Mesothelial cell of epicardium (in vitro differentiated cells): ENCODE data around the gene UGT2A2. TPM values are rescaled to one million over a fixed set of nuclear protein-coding genes. Genes with fewer than 3 reads are reported as not detected.
A peak's percentile ranks its signal among the peaks of the same experiment; 100 is the strongest.

Source experiments
- DNase-seq, 2 experiments: peaks; one replicate each; pipeline ENCODE4 v3.0.0; 2021; ENCODE audit warnings: low spot score in 2 of 2; ENCODE audit not compliant: unreplicated experiment in 2 of 2
- H3K27ac Mint-ChIP-seq: 2 replicates; pipeline ENCODE4 v1.8.0; 2021; ENCODE audit warnings: mixed read lengths
- H3K27me3 Mint-ChIP-seq: 2 replicates; pipeline ENCODE4 v1.8.0; 2021; ENCODE audit warnings: low read depth, mixed read lengths
- H3K36me3 Mint-ChIP-seq: 2 replicates; pipeline ENCODE4 v1.8.0; 2021; ENCODE audit warnings: mixed read lengths
- H3K4me1 Mint-ChIP-seq: 2 replicates; pipeline ENCODE4 v1.8.0; 2021; ENCODE audit warnings: mixed read lengths
- H3K4me3 Mint-ChIP-seq: 2 replicates; pipeline ENCODE4 v1.8.0; 2021; ENCODE audit warnings: mild to moderate bottlenecking, moderate library complexity, mixed read lengths
- H3K9me3 Mint-ChIP-seq: 2 replicates; pipeline ENCODE4 v1.8.0; 2021; ENCODE audit warnings: mixed read lengths
- total RNA-seq: library from RNA; stranded (reverse); gene quantifications from 3 replicates; pipeline ENCODE4 v1.2.1, GENCODE V29; 2021
- TF ChIP-seq, protein P1 (sequence below): fragments of 200-600 bp; sonication (generic); IDR thresholded peaks from one replicate; pipeline ENCODE4 v1.5.0; 2021; ENCODE audit warnings: antibody characterized with exemption; ENCODE audit not compliant: unreplicated experiment

Gene UGT2A2
- total RNA-seq, 1 donor from 2014 or later: not detected

DNA sequence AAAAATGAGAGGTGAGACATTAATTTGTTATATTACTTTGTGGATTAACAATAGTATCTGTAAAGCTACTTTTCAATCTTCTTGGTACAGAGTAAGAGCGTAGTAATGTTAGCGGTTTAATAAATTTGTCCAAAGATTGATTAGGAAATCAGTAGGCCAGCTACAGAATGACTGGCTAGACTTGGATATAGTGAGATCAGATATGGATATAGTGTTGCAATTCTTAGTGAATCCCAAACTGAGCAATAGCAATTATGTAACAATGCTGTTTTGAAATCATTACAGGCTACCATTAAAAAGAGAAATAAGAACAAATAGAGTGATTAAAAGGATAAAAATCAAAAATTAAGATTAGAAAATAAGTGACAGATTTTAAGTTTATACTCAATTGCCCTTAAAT lies 847 bp upstream of the UGT2A2 start:
- TF ChIP-seq, protein P1, sequence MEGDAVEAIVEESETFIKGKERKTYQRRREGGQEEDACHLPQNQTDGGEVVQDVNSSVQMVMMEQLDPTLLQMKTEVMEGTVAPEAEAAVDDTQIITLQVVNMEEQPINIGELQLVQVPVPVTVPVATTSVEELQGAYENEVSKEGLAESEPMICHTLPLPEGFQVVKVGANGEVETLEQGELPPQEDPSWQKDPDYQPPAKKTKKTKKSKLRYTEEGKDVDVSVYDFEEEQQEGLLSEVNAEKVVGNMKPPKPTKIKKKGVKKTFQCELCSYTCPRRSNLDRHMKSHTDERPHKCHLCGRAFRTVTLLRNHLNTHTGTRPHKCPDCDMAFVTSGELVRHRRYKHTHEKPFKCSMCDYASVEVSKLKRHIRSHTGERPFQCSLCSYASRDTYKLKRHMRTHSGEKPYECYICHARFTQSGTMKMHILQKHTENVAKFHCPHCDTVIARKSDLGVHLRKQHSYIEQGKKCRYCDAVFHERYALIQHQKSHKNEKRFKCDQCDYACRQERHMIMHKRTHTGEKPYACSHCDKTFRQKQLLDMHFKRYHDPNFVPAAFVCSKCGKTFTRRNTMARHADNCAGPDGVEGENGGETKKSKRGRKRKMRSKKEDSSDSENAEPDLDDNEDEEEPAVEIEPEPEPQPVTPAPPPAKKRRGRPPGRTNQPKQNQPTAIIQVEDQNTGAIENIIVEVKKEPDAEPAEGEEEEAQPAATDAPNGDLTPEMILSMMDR: no peak
- no peak for DNase-seq
- H3K4me3 Mint-ChIP-seq: no peak overlapping the region
- no peaks in the 10 kb centered on the region for H3K27me3 Mint-ChIP-seq
- H3K36me3 Mint-ChIP-seq: no peaks in the 10 kb centered on the region
- no peaks in the 10 kb centered on the region for H3K4me1 Mint-ChIP-seq
- H3K9me3 Mint-ChIP-seq: no peaks in the 10 kb centered on the region
- H3K27ac Mint-ChIP-seq: no peak overlapping the region

DNA sequence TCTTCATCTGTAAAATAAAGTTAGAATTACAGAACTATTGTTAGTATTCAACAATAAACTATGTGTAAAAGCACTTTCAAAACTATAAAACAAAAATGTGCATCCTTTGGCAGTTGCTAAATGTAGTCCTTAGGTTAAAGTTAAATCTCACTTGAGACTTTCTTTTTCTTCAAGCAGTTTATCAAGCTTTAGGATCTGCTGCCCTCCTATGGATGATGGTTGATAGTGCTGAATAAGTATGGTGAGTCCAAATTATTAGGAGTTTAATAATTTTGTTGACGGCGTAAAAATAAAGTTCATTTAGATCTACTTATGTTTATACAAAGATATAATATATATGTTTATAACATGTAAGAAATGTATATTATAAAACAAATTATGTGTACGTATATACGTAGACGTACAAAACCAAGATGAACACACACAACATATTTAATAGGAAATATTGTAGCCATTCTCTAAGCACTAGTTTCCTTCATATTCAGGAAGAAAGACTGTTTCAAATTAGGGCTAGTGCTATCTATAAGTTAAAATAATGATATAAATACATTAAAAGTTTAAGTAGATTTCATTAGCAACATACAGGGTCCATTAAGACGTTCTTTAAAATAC lies 22.3 kb downstream of the UGT2A2 start:
- Mint-ChIP-seq H3K4me3 (no peak overlapping the region), H3K27me3 (no peaks in the 10 kb centered on the region), H3K27ac (no peak overlapping the region), H3K9me3 (peaks cover 19% of the 10 kb centered on the region), H3K4me1 (no peaks in the 10 kb centered on the region), H3K36me3 (no peaks in the 10 kb centered on the region)
- TF ChIP-seq, protein P1: peak; percentile 68
- no peak for DNase-seq

DNA sequence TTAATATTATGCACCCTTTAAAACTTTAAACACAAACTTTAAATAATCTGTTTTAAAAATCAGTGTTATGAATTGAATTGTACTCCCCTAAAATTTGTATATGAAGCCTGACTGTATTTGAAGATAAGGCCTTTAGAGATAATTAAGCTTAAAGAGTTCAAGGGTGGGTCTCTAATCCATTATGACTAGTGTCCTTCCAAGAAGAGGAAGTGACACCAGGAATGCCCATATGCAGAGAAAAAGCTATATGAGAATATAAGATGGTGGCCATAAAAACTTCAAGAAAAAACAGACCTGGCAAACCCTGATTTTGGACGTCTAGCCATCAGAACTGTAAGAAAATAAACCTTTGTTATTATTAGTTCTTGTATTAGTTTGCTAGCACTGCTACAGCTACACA lies 29.0 kb downstream of the UGT2A2 start:
- H3K36me3 Mint-ChIP-seq: no peaks in the 10 kb centered on the region
- TF ChIP-seq, protein P1: no peak
- H3K27me3 Mint-ChIP-seq: no peaks in the 10 kb centered on the region
- no peak for DNase-seq
- no peak overlapping the region for H3K27ac Mint-ChIP-seq
- peaks cover under 1% of the 10 kb centered on the region for H3K9me3 Mint-ChIP-seq
- H3K4me3 Mint-ChIP-seq: no peak overlapping the region
- no peaks in the 10 kb centered on the region for H3K4me1 Mint-ChIP-seq

DNA sequence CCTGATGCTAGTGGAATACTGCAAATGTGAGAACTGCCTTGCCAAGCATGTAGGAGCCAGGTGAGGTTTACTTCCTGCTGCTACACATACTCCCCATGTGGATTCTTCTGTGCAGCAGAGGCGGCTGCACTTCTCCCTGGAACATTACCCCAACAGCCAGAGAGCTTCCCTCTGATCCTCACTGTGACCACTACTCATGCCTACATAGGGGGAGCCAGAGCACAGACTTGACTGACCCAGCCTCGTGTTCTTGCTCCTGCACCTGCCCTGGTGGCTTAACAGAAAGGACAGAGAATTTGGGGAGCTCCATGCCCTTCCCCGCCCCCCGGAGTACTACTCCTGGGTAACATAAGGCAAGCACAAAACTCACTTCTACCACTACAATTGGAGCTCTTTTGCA lies 38.4 kb downstream of the UGT2A2 start:
- Mint-ChIP-seq H3K9me3 (peaks cover 4% of the 10 kb centered on the region), H3K36me3 (no peaks in the 10 kb centered on the region), H3K27me3 (no peaks in the 10 kb centered on the region), H3K4me3 (no peak overlapping the region), H3K4me1 (no peaks in the 10 kb centered on the region), H3K27ac (no peak overlapping the region)
- TF ChIP-seq, protein P1: no peak
- DNase-seq: no peak

DNA sequence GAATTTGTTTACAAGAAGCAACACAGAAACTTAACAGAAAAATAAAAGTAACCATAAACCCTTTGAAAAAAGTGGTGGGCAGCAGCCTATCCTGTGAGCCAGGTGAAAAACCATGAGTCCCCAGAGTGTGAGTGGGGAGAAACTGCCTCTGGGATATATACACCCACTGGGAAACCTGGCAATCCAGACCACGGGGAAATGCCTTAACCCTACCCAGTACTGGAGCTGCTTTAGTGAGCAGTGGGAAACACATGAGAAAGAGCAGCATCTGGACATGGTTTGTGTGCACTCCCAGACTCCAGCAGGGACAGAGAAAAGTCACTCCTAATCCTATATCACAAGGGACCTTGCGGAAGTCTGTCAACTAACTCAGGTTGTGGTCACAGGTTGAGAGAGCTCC lies 39.4 kb downstream of the UGT2A2 start:
- Mint-ChIP-seq H3K9me3 (no peaks in the 10 kb centered on the region), H3K4me3 (no peak overlapping the region), H3K36me3 (no peaks in the 10 kb centered on the region), H3K27me3 (no peaks in the 10 kb centered on the region), H3K27ac (no peak overlapping the region), H3K4me1 (no peaks in the 10 kb centered on the region)
- TF ChIP-seq, protein P1: no peak
- DNase-seq: no peak

DNA sequence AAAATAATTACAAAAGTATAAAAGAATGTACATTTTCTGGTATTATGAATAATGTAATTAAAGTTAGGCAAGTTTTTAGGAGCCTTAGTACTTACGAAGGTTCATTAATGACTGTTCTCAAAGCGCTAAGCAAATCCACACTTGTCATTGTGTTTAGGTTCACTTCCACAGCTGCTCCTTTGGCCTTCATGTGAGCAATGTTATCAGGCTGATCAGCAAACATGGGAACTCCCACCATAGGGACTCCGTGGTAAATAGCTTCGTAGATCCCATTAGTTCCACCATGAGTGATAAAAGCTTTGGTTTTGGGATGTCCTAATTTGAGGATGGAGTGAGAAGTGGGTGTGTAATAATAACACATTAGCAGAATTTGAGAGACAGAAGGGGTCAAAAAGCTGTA lies 45.1 kb downstream of the UGT2A2 start:
- Mint-ChIP-seq H3K27ac (no peak overlapping the region), H3K36me3 (no peaks in the 10 kb centered on the region), H3K4me3 (no peak overlapping the region), H3K27me3 (no peaks in the 10 kb centered on the region), H3K4me1 (no peaks in the 10 kb centered on the region), H3K9me3 (no peaks in the 10 kb centered on the region)
- TF ChIP-seq, protein P1: no peak
- DNase-seq: no peak
